Measurements from ENCODE around the gene ZNF536.

DNA sequence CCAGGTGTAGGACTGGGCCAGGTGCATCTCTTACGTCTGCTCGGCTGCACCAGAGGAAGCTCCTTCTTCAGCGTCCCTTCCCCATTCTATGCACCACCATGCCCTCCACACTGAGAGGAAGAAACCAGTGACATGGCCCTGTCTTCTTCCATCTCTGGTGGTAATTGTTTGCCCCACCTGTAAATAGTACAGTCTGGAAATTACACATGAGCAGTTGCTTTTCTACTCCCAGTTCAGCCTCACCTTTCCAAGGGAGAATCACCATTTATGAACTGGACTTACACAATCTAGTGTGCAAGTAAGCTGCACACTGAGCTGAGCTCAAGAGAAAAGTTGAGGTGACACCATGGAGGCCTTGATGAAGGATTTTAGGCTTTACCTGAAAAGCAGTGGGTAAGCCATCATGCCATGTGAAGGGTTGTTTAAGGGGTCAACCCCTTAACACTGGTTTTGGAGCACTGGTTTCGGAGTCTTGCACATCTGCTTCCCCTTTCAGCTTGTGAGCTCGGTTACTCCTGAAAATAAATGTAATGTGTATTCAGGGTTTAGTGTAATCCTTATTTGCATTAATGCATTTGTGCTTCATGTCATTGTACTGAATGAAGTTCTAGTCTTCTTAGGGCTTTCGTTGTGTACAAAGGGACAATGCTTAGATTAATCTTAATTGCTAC is 22.4 kb downstream of the ZNF536 start:
- TF ChIP-seq POLR2AphosphoS5 (IDR thresholded peaks at IDR 0.05; ENCODE audit: low read depth, low read length) (no peak), RFX5 (IDR thresholded peaks at IDR 0.05; ENCODE audit: low read length) (no peak), GABPA (IDR thresholded peaks at IDR 0.05; ENCODE audit: low read depth) (no peak), EZH2phosphoT487 (IDR thresholded peaks at IDR 0.05; ENCODE audit: borderline replicate concordance, low read depth) (no peak)
- TF ChIP-seq, protein P1, sequence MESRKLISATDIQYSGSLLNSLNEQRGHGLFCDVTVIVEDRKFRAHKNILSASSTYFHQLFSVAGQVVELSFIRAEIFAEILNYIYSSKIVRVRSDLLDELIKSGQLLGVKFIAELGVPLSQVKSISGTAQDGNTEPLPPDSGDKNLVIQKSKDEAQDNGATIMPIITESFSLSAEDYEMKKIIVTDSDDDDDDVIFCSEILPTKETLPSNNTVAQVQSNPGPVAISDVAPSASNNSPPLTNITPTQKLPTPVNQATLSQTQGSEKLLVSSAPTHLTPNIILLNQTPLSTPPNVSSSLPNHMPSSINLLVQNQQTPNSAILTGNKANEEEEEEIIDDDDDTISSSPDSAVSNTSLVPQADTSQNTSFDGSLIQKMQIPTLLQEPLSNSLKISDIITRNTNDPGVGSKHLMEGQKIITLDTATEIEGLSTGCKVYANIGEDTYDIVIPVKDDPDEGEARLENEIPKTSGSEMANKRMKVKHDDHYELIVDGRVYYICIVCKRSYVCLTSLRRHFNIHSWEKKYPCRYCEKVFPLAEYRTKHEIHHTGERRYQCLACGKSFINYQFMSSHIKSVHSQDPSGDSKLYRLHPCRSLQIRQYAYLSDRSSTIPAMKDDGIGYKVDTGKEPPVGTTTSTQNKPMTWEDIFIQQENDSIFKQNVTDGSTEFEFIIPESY (IDR thresholded peaks at IDR 0.05; ENCODE audit: borderline replicate concordance, low read depth), result no peak
- TF ChIP-seq, protein P2, sequence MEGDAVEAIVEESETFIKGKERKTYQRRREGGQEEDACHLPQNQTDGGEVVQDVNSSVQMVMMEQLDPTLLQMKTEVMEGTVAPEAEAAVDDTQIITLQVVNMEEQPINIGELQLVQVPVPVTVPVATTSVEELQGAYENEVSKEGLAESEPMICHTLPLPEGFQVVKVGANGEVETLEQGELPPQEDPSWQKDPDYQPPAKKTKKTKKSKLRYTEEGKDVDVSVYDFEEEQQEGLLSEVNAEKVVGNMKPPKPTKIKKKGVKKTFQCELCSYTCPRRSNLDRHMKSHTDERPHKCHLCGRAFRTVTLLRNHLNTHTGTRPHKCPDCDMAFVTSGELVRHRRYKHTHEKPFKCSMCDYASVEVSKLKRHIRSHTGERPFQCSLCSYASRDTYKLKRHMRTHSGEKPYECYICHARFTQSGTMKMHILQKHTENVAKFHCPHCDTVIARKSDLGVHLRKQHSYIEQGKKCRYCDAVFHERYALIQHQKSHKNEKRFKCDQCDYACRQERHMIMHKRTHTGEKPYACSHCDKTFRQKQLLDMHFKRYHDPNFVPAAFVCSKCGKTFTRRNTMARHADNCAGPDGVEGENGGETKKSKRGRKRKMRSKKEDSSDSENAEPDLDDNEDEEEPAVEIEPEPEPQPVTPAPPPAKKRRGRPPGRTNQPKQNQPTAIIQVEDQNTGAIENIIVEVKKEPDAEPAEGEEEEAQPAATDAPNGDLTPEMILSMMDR (IDR thresholded peaks at IDR 0.05), result no peak
